GM19467 (cell line): Measurements from ENCODE around the gene ENDOU.
A peak's percentile ranks its signal among the peaks of the same experiment; 100 is the strongest.

Source experiments
- ATAC-seq: cut with Tn5 transposase; IDR thresholded peaks from one replicate; pipeline ENCODE4 v1.9.1; 2021; ENCODE audit warnings: mild to moderate bottlenecking, moderate library complexity; ENCODE audit not compliant: unreplicated experiment

The ENDOU gene

DNA sequence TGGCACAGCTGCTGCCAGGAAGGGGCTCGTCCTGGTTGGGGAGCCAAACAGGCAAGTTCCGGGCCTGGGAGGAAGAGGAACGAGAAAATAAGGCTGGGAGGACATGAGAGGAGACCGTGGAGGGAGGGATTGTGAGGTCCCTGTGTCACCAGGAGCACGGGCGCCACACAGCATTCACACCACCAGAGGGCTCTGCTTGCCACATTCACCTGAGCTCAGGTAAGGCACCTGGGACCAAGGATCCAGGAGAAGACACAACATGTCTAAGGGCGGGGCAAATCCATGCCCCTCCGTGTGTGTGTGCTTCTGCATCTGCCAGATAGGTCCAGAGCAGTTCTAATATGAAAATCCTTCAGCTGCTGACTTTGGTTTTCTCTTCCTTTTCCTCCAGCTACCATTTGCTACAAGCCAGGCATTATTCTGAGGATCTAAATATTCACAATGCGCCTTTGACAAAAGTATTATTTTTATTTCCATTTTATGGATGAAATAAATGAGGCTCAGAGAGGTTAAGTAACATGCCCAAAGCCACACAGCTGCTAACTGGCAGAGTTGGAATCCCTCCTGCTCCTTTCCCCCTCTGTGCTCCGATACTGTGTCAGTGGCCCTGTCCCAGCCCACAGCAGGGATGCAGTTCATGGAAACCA lies 18.8 kb upstream of the ENDOU start:
- no peak for ATAC-seq

DNA sequence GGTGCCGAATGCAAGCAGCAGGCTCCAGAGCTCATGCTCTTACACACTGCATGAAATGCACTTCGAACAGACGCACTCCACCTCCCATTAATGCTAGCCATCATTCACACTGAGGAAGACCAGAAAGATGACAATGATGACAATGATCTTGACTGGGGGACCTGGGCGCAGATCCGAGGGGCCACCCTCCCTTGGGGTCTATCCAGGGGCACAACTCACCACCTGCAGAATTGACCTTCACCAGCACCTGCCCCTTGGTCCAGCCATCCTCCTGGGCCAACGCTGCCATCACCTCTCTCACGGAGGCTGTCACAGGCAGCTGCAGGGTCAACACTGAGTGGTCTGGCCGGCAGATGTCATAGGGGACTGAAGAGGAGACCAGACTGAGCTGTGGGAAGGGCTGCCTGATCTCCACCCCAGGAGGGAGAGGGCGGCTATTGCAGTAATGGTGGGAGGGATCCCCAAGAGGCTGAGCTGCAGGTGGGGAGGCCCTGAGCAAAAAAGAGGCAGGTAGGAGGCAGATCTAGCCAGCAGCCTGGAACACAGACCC lies 18.1 kb upstream of the ENDOU start:
- no peak for ATAC-seq

DNA sequence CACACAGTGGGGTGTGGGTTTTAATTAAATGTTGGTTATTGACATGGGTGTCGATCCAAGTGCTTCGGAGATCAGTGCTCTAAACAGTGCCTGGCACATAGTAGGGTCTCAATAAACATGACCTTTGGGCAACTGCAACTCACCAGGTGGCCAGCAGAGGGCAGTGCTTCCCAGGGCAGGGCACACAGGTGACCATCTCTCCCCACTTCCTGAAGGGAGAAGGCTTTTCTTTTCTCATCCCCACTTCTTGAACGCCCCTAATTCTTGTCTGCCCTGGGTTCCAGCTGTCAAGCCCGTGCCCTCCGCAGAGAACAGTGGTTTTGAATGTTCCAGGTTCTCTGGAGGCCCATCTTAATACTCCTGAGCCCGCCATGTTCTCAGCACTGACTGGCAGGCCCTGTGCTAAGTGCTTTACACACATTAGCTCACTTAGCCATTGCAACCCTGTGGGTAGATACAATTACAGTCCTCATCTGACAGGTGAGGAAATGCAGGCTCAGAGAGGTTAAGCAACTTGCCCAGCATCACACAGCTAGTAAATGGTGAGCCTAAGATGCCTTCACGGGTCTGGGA lies 17.0 kb upstream of the ENDOU start:
- ATAC-seq: no peak

DNA sequence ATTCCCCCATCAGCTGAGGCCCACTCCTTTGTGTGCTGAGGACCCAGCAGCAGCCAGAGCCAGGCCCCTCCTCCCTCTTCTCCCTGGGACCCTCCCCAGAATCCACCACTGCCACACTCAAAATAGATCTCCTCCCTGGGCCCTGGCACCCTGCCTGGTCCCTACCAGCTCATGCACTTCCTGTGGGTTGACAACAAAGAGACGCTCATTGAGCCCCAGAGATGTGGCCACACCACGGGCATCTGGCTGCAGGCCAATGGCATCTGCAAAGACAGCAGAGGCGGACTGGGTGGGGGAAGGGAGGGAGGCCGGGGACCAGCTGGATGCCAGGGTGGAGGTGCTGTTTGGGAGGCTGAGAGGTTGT lies 16.0 kb upstream of the ENDOU start:
- no peak for ATAC-seq

DNA sequence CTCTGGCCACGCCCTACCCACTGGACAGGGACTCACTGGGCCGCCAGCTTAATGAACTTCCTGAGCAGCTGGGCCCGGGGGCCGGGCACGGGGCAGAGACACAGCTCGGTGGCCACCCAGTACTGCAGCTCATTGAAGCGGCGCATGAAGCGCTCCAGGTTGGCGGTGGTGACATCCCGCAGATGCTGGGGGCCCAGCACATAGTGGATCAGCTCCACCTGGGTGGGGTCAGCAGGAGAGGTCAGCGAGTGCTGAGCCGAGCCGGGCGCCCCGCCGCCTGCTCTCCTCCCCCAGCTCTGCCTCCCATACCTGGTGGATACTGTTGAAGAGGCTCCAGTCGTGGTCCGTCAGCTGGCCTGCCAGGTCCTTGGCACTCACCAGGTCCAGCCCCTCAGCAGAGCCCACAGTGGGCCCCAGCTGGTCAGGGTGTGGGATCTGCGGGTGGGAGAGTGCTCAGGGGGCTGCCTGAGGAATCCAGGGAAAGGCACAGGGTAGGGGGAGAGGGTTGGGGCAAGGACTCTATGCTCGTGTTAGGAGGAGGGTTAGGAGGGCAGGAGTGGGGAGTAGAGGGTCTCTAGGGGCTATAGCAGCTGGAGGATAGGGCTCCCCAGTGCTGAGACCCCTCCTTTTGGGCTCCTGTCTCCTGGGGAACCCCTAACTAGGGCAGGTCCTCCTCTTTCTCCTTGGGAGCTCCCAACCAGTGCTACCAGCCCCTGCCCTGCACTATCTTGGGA lies 15.5 kb upstream of the ENDOU start:
- peak; percentile 44 for ATAC-seq

DNA sequence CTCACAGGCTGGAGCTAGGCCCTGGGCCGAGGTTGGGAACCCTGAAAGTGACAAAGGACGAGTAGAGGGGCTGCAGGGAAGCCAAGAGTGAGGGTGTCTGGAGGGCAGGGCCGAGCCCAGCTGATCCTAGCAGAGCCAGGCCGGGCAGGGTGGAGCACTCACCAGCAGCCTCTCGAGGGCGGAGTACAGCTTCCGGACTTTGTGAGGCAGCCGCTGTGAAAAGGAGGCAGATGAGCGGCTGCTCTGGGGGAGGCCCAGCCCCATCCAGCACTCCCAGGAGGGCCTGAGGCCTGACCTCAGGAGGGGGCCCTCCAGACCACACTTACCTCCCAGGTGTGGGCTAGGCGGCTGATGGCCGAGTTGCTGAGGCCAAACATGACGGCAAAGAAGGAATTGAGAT lies 14.7 kb upstream of the ENDOU start:
- peak; percentile 62 for ATAC-seq

DNA sequence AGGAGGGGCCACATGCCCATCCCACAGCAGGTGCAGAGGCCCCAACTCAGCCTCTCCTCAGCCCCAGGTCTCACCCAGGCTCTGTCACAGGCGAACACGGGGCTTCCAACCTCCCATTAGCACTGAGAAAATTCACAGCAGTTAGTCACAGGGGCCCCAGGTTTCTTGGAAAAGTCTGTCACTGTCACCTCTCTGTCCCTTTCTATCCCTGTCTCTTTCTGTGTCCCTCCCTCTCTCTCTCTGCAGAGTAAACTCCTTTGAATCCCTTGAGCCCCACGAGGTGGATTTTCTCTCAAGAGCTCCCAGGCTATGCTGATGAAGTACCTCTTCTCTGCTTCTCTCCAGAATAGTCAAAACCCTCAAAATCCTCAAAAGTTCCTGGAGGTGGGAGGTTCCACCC lies 14.0 kb upstream of the ENDOU start:
- ATAC-seq: no peak

DNA sequence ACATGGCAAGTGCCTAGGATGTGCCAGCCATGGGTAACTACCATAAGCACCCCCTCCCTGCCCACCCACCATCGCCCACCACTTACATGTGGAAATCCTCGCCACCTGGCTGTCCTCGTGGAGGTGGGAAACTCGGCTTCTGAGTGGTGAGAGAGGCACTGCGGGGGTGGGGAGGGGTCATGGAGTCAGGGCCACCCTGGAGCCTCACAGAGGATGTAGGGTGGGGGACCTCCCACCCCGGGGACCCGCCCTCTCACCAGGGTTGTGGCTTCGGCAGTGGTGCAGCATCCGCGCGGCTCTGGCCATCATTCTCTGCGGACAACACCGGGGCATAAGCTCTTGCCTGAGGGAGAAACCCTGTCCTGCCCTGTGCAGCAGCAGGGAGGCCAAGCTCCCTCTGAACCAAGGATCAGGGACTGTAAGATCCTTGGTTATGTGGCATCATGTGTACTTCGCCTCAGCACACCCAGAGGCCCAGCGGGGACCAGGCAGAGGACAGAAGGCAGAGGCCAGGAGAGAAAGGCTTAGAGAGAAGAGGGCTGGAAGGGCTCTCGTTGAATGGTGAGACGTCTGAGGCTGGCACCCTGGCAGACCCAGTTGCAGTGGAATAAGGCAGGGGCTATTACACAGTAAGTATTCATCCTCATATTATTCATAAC lies 12.8 kb upstream of the ENDOU start:
- no peak for ATAC-seq

DNA sequence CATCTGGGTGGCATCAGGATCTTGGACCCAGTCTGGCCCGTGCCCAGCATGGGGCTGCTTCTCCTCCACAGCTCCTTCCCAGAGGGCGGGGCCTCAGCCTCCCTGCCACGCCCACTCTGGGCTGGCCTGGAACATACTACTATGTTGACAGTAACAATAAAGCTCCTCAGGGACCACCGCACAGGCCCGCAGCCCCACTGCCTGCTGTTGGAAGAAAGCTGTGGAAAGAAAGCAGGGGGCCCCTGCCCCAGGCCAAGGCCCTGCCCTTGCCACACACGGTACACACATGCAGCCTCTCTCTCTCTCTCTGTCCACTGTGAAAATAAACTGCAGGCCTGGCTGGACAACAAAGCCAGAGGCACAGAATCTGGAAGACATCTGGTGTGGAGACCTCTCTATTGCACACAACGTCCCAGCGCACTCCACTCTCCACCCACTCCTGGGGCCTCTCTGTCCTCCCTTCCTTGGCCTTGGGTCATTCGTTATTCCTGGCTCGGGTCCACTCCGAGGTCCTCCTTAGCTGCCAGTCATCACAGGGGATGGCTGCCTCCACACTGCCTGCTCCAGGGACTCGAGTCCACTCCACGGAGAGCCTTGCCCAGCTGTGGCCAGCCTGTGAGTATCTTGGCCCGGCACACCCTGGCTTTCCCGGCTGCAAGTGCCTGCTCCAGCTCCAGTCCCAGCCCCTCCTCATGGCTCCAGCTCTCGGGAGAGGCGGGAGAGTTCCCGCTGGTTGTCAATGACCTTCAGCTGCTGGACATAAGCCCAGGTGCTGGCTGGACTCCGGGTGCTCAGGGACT lies 11.8 kb upstream of the ENDOU start:
- no peak for ATAC-seq

DNA sequence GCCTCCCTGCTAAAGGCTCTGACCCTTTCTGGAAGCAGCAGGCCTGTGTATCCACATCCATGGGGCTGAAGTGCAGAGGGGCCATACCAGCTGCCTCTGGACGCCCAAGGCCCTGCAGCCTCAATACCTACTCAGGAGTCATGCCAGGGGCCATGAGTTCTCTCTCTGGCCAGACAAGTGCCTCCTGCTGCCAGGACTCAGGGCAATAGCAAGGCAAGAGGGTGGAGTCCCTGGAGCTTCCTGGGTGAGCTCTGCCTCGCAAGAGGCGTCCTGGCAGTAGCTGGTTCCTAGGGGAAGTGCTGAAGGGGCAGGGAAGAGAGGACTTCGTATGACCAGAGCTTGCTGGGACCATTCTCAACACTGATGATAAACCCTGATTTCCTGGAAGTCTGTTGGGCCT lies 10.9 kb upstream of the ENDOU start:
- ATAC-seq: no peak

DNA sequence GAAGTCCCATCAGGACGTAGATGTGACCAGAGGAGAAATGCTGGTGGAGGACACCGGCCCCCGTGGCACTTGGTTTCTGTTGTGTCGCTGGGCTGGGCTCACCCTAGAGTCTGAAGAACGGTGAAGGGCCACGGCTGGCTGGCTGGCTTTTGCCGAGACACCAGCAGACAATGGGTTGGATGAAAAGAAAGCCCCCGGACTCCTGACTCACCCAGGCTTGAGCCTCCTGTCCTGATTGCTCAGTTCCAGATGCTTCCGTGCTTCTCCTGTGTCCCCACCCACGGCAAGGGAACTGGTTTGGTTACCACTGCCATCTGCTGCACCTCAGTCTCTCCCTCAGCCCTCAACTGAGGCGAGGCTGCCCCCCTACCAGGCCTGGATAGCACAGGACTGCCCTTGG lies 10.4 kb upstream of the ENDOU start:
- no peak for ATAC-seq

DNA sequence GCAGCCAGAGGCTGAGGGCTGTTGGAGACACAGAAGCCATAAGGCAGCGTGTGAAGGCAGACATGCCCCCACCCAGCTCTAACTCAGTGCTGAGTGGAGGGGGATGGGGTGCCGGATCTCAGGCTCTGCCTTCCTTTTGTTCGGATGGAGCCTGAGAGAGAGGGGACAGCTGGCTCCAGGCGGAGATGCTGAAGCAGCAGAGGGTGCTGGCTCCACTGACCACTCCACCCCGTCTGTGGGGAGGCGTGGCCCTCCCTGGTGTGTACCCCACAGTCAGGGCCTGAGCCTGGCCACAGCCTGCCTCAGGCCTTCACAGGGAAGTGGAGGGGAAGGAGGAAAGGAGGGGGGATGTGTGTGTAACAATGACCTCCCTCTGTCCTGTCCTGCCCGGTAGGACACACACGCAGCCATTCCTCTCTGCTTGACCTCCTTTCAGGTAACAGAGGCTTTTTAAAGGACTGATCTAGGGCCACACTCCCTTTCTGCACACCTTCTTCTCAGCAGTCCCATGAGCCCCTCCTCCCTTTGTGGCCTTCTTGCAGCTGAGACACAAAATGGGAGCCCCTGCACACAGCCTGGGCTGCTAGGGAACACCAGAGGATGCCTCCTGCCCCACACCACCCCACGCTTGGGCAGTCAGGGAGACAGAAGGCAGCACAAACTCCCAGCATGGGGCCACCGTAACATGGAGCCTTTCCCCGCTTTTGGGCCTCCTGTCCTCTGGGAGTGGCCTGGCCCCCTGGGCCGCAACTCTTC lies 9.6 kb upstream of the ENDOU start:
- ATAC-seq: no peak

DNA sequence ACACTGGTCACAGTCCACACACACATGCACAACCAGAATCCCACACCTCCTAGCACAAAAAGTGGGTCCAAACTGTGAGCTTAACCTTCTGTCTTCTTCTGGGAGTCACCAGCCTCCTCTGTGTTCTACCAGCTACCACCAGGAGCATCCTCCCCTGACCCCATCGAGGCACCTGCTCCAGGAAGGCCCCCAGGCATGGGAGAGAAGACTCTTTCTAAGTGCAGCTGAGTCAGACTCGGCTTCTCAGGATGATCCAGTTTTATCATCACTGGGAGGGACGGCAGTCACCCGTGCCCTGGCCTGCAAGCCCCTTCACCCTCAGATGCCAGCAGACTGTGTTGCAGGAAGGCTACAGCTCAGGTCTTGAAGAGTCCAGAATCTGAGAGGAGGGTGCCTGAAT lies 7.9 kb upstream of the ENDOU start:
- ATAC-seq: no peak

DNA sequence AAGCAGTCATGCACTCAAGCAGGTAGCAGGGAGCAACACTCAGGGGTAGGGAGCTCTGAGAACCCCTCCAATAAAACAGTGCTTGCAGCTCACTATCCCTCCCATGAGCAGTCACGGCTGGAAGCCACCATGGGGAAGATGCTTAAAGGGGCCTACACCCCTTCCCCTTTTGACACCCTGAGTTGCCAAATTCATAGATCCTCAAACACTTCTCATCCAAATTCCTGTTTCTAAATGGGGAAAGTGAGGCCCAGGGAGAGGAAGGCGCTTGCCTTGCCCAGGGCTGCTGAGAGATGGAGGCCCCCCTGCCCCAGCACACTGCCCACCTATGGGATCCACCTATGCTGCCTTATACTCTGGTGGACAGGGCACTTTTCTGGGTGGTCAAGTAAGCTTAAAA lies 7.2 kb upstream of the ENDOU start:
- no peak for ATAC-seq

DNA sequence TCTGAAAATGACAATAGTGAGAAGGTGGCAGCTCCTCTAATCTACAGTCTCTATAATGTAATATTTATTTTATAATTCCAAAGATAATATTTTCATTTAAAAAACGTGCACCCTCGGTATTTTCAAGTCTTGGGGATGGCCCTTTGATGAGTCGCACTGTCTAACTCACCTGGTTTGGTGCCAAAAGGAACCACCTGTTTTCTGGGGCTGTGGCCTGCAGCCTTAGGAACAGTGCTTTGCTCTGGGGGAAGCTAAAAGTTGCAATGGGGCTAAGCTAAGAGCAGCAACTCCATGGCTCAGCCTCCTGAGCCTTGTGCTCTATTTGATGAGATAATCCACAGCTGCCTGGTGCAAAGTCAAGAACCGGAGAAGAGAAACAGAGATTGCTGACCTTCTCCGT lies 6.4 kb upstream of the ENDOU start:
- no peak for ATAC-seq

DNA sequence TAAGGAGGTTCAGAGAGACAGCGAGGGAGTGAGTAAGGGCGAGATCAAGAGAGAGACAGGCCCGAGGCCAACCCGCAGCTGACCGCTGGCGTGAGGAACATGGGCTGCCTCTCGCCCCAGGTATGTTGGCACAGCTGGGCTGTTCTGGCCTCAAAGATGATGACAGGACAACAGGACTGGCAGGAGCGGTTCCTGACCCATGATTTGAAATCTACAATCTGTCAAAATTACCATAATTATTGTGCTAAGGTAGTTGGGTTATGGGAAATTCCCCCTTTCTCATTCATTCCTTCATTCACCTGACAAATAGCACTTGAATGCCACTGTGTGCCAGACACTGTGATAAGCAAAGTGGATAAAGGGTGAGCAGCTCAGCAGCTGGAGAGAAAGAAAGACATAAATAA lies 5.1 kb upstream of the ENDOU start:
- no peak for ATAC-seq

DNA sequence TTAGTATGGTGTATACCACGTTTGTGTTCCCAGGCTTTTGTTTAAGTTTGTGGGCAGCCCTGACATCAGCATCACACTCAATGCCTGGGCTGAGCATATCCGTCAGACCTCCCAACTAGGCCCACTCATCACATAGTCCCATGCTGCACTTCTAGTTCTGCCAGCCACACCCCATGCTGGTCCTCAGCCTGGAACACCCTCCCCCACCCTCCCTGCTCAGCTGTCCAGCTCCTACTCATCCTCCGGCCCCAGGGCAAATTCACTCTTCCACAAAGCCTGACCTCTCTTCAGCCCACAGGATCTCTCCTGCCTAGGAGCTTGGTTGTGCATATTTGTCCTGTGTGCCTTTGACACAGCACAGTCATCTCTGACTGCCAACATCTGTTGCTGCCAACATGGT lies 3.9 kb upstream of the ENDOU start:
- ATAC-seq: no peak

DNA sequence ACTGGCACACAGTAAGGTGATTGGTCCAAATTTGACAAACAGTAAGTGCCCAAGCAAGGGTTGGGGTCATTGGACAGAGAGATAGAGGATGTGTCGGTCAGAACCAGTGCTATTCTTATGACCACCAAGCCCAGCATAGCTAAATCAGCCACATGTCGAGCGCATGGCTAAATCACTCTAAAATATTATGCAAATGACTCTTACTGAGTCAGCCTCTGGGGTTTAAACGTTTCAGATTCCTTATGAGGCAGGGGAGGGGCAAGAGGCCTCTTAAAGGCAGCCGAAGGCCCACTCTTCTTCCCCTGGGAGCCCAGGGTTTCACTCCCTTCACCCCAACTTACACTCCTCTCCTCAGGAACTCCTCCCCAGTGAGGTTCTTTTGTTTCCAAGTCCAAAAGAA lies 603 bp upstream of the ENDOU start:
- ATAC-seq: peak; percentile 74

DNA sequence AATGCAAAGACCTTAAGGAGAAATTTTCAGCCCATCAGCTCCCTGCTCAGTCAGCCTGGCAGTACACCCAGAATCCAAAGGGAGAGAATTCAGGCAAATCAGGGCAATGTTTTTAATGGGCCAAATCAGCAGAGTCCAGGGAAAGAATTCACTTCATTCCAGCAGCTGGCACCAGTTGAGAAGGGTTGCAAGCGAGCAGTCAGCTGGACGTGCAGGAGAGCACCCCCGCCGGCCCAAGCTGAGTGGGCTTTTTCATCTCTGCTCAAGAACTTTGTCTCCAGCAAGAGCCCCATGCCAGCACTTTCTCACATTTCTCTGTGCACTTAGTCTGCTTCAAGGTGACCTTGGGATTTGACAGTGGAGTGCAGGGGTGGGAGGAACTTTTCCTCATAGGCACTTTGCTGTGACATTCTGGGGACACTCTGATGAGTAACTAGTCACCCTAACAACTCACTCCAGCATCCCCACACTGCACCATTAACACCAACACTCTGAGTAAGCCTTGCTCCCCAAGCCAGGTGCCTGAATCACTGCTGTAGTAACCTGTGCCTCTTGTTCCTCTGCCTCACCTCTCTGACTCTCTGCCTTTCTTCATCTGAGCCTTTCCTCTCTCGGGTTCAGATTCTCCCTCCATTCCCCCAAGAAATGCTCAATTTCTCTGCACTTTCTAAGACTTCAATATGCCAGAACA lies 2.2 kb downstream of the ENDOU start:
- no peak for ATAC-seq
